Endothelial cell of umbilical vein (primary cell): ENCODE results near the gene GARIN1A.

Source experiments
- CTCF ChIP-seq, 2 donors: IDR thresholded peaks; 1 replicate in 1 of 2; 2 replicates in 1 of 2; pipeline ENCODE4 v1.5.1; 2011; ENCODE audit warnings: low read length in 2 of 2, mild to moderate bottlenecking in 2 of 2, moderate library complexity in 2 of 2, control low read depth in 1 of 2, inconsistent platforms in 1 of 2, low read depth in 1 of 2; ENCODE audit not compliant: insufficient read depth in 1 of 2; ENCODE audit errors: extremely low read depth in 1 of 2
- EZH2 ChIP-seq: IDR thresholded peaks from 2 replicates; pipeline ENCODE4 v1.6.1; 2012; ENCODE audit warnings: borderline replicate concordance, low read depth, mild to moderate bottlenecking, moderate library complexity, low read length, inconsistent platforms; ENCODE audit not compliant: severe bottlenecking
- JUN ChIP-seq: IDR thresholded peaks from 2 replicates; pipeline ENCODE4 v1.6.1; 2011; ENCODE audit warnings: borderline replicate concordance, low read depth; ENCODE audit not compliant: insufficient read length, insufficient read depth
- POLR2AphosphoS5 ChIP-seq: IDR thresholded peaks from 2 replicates; pipeline ENCODE4 v1.6.1; 2012; ENCODE audit warnings: low read depth, mild to moderate bottlenecking, control low read depth, low read length, moderate library complexity; ENCODE audit not compliant: insufficient read depth

DNA sequence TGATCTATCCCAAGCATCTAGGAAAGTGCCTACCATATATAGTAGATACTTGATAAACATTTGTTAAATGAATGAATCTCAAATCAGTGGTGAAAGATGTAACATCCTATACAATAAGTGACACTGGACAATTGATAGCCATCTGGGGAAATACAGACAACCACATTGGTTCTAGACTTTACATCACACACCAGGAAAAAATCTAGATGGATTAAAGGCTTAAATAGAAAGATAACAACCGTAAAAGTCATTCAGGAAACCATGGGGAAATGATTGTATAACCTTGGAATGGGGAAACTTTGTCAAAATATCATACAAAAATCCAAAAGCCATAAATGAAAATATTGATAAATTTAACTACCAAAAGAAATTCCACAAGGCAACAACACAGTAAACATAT lies 7.0 kb upstream of the GARIN1A start:
- TF ChIP-seq CTCF (IDR thresholded peaks at IDR 0.05; ENCODE audit: extremely low read depth in 1 of 2, insufficient read depth in 1 of 2, low read depth in 1 of 2, low read length in 2 of 2): no peak
- TF ChIP-seq EZH2: no peak
- peak; percentile 21 for TF ChIP-seq POLR2AphosphoS5
- TF ChIP-seq JUN: peak; percentile 58
